ENCODE measurements around the gene ATP9A.

DNA sequence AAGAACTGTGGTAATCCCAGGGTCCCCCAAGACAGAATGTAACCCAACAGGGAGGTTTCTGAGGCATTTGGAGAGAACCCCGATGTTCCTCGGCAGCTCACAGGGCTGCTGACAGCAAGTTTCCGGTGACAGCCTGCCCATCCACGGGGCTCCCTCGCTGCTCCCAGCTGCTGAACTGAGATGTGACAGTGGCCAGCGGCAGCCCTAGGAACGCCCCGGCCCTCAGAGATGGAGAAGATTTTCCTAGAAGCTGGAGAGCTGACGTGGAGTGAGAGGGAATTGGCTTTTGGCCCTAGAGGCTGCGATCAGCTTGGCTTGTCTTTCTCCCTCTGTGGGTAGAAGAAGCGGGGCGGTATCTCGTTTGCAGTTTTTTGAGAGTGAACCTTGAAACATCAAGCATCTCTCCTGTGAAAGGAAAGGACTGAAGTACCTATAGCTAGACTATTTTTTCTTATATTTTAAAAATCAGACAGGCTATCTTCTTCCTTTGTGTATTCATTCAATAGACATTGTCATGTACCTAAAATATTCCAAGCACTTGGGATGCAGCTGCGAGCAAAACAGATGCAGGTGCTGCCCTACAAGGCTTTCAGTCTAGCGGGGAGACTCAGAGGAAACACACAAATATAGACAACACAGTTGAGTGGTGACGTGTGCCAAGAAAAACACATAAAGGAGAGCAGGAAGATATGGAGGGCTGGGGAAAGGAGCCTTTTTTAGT lies 197.3 kb downstream of the ATP9A start:
- TF ChIP-seq, protein P1, sequence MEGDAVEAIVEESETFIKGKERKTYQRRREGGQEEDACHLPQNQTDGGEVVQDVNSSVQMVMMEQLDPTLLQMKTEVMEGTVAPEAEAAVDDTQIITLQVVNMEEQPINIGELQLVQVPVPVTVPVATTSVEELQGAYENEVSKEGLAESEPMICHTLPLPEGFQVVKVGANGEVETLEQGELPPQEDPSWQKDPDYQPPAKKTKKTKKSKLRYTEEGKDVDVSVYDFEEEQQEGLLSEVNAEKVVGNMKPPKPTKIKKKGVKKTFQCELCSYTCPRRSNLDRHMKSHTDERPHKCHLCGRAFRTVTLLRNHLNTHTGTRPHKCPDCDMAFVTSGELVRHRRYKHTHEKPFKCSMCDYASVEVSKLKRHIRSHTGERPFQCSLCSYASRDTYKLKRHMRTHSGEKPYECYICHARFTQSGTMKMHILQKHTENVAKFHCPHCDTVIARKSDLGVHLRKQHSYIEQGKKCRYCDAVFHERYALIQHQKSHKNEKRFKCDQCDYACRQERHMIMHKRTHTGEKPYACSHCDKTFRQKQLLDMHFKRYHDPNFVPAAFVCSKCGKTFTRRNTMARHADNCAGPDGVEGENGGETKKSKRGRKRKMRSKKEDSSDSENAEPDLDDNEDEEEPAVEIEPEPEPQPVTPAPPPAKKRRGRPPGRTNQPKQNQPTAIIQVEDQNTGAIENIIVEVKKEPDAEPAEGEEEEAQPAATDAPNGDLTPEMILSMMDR (IDR thresholded peaks at IDR 0.05): no peak
- no peak for TF ChIP-seq POLR2A (IDR thresholded peaks at IDR 0.05)

Data from testis (tissue), 2 donors.